AG04450 (cell line): ENCODE data around the gene POLR2E. TPM values are rescaled to one million over a fixed set of nuclear protein-coding genes. Genes with fewer than 3 reads are reported as not detected.

ENCODE experiments used
- CTCF ChIA-PET: fragments of 300-600, 350-600 bp; formaldehyde crosslinking; extraction: SDS; loops from one replicate; lab custom pipeline; 2022; ENCODE audit warnings: antibody characterized with exemption, inconsistent platforms; lab: Charles Lee
- POLR2A ChIA-PET: fragments of 350-600 bp; formaldehyde crosslinking; extraction: SDS; loops from one replicate; lab custom pipeline; 2021; ENCODE audit warnings: antibody characterized with exemption, inconsistent platforms; lab: Yijun Ruan, JAX
- DNase-seq: peaks from one replicate; pipeline ENCODE4 v3.0.0-alpha.2; 2011; ENCODE audit warnings: low read depth, low spot score
- H3K27ac ChIP-seq: one replicate; pipeline ENCODE4 v1.5.1; 2012; ENCODE audit warnings: low read depth, low read length, control low read depth
- H3K27me3 ChIP-seq: one replicate; pipeline ENCODE4 v1.6.0; 2012; ENCODE audit warnings: low read length; ENCODE audit not compliant: control insufficient read depth, insufficient read depth
- H3K4me3 ChIP-seq: 2 replicates; pipeline ENCODE4 v1.5.1; 2011; ENCODE audit warnings: mild to moderate bottlenecking, low read depth, low read length, control low read depth
- H3K9me3 ChIP-seq: 2 replicates; pipeline ENCODE4 v1.5.1; 2012; ENCODE audit warnings: low read length; ENCODE audit not compliant: control insufficient read depth, insufficient read depth
- polyA plus RNA-seq: library from polyadenylated mRNA; depleted of rRNA; stranded (reverse); fragments of >200 nt; gene quantifications from 2 replicates; pipeline ENCODE4 v1.2.3, GENCODE V29; 2011
- TF ChIP-seq, protein P1 (sequence below): IDR thresholded peaks from 2 replicates; pipeline ENCODE4 v1.5.1; 2011; ENCODE audit warnings: low read depth, low read length, control low read depth, inconsistent platforms

Gene POLR2E
- polyA plus RNA-seq, 1 experiment, result 140 TPM

DNA sequence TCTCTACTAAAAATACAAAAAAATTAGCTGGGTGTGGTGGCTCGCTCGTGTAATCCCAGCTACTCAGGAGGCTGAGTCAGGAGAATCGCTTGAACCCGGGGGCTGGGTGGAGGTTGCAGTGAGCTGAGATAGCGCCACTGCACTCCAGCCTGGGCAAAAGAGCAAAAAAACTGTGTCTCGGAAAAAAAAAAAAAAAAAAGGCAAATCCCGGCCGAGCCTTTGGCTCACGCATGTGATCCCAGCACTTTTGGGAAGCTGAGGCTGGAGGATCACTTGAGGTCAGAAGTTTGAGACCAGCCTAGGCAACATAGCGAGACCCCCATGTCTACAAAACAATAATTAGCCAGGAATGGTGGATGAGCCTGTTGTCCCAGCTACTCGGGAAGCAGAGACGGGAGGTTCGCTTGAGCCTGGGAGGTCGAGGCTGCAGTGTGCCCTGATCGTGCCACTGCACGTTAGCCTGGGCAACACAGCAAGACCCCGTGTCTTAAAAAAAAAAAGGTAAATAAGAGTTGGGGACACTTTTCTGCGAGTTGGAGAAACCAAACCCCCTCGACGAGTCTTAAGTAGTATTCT, 8.0 kb upstream of the POLR2E start:
- H3K9me3 ChIP-seq, result peaks cover 12% of the 10 kb centered on the region
- TF ChIP-seq, protein P1, sequence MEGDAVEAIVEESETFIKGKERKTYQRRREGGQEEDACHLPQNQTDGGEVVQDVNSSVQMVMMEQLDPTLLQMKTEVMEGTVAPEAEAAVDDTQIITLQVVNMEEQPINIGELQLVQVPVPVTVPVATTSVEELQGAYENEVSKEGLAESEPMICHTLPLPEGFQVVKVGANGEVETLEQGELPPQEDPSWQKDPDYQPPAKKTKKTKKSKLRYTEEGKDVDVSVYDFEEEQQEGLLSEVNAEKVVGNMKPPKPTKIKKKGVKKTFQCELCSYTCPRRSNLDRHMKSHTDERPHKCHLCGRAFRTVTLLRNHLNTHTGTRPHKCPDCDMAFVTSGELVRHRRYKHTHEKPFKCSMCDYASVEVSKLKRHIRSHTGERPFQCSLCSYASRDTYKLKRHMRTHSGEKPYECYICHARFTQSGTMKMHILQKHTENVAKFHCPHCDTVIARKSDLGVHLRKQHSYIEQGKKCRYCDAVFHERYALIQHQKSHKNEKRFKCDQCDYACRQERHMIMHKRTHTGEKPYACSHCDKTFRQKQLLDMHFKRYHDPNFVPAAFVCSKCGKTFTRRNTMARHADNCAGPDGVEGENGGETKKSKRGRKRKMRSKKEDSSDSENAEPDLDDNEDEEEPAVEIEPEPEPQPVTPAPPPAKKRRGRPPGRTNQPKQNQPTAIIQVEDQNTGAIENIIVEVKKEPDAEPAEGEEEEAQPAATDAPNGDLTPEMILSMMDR, result no peak
- H3K4me3 ChIP-seq, result peak overlapping the region; percentile 28
- CTCF ChIA-PET, result interaction anchor here (1.0 to 2.0 kb wide), 2 partner anchors 10 to 91 kb away, joined by 3 to 13 read pairs; no protein-coding TSS in a partner anchor
- peak overlapping the region; percentile 97 for H3K27ac ChIP-seq
- no peak for DNase-seq
- POLR2A ChIA-PET, result interaction anchor here (0.6 to 4.4 kb wide), 17 partner anchors 8 to 1872 kb away, joined by 3 to 22 read pairs (median 6); partner anchors contain the start of genes ABCA7, CIRBP and RNU6-2
- H3K27me3 ChIP-seq, result no peaks in the 10 kb centered on the region

GRCh38 chr19:1102407-1103131, 7.4 kb upstream of the POLR2E start:
- Histone ChIP-seq H3K27ac (peak overlapping the region; percentile 97), H3K27me3 (no peaks in the 10 kb centered on the region), H3K9me3 (peaks cover 12% of the 10 kb centered on the region), H3K4me3 (peak overlapping the region; percentile 39)
- peak; percentile 99 for DNase-seq
- ChIA-PET CTCF (interaction anchor here (1.0 to 2.0 kb wide), 2 partner anchors 11 to 92 kb away, joined by 3 to 13 read pairs; no protein-coding TSS in a partner anchor), POLR2A (interaction anchor here (0.6 to 4.4 kb wide), 12 partner anchors 8 to 446 kb away, joined by 3 to 22 read pairs (median 6); partner anchors contain the start of genes ABCA7, CIRBP and RNU6-2)
- TF ChIP-seq, protein P1, result no peak

- DNase-seq, result no peak
- H3K4me3 ChIP-seq, result no peak overlapping the region
- ChIA-PET POLR2A (interaction anchor here (0.6 to 4.4 kb wide), 5 partner anchors 61 to 168 kb away, joined by 3 to 22 read pairs (median 4); partner anchors contain the start of genes ABCA7 and CIRBP), CTCF (no interaction called here)
- H3K27me3 ChIP-seq, result no peaks in the 10 kb centered on the region
- H3K9me3 ChIP-seq, result peaks cover 12% of the 10 kb centered on the region
- H3K27ac ChIP-seq, result peak overlapping the region; percentile 97
- TF ChIP-seq, protein P1, result no peak
Observed at GRCh38 chr19:1101337-1101698, 6.1 kb upstream of the POLR2E start.

- H3K4me3 ChIP-seq, result no peak overlapping the region
- no peaks in the 10 kb centered on the region for H3K27me3 ChIP-seq
- CTCF ChIA-PET, result interaction anchor here (0.9 kb wide), 1 partner anchor 15 kb away, joined by 3 read pairs; no protein-coding TSS in a partner anchor
- peak overlapping the region; percentile 75 for H3K27ac ChIP-seq
- peaks cover 12% of the 10 kb centered on the region for H3K9me3 ChIP-seq
- TF ChIP-seq, protein P1, result no peak
- DNase-seq, result no peak
- POLR2A ChIA-PET, result interaction anchor here (1.2 to 1.3 kb wide), 2 partner anchors 15 to 59 kb away, joined by 3 read pairs; partner anchors contain the start of gene ABCA7
Observed at GRCh38 chr19:1098177-1099051, 3.2 kb upstream of the POLR2E start.
